Natural killer cell treated with Interleukin-12 subunit alpha and Interleukin-12 subunit beta and Interleukin-15 and Interleukin-18, amount 100 ng/mL, for 72 hours (primary cell): ENCODE measurements around the gene CLASP1. TPM values are rescaled to one million over a fixed set of nuclear protein-coding genes. Genes with fewer than 3 reads are reported as not detected.
"Not testable (repeated sequence)": the region's sequence is repeated elsewhere in the genome, so short reads cannot be mapped to it uniquely, and the experiment has no call there.

Source experiments
- ATAC-seq, 2 donors: fragments of 150-1000 bp; cut with Tn5 transposase in 1 of 2; sonication (Bioruptor Pico), chemical (Tn5 transposase) in 1 of 2; 2 replicates each; pipeline ENCODE4 v1.10.0; 2021
- DNase-seq: peaks from one replicate; pipeline ENCODE4 v3.0.0; 2022; ENCODE audit warnings: low spot score
- H3K27ac Mint-ChIP-seq, 2 donors: 1 replicate in 1 of 2; 2 replicates in 1 of 2; pipeline ENCODE4 v1.8.0; 2022; ENCODE audit warnings: mixed read lengths in 2 of 2, mild to moderate bottlenecking in 1 of 2, moderate library complexity in 1 of 2
- H3K27me3 Mint-ChIP-seq, 2 donors: 1 replicate in 1 of 2; 2 replicates in 1 of 2; pipeline ENCODE4 v1.8.0; 2022; ENCODE audit warnings: mixed read lengths in 2 of 2
- H3K36me3 Mint-ChIP-seq: one replicate; pipeline ENCODE4 v1.8.0; 2022; ENCODE audit warnings: mixed read lengths
- H3K4me1 Mint-ChIP-seq, 2 donors: 1 replicate in 1 of 2; 2 replicates in 1 of 2; pipeline ENCODE4 v1.8.0; 2022; ENCODE audit warnings: low read depth in 2 of 2, mixed read lengths in 2 of 2, mild to moderate bottlenecking in 1 of 2
- H3K4me3 Mint-ChIP-seq: one replicate; pipeline ENCODE4 v1.8.0; 2022; ENCODE audit warnings: mixed read lengths
- H3K9me3 Mint-ChIP-seq: 2 replicates; pipeline ENCODE4 v1.8.0; 2022; ENCODE audit warnings: mixed read lengths
- total RNA-seq, 2 donors: library from RNA; stranded (reverse); gene quantifications; one replicate each; pipeline ENCODE4 v1.2.3, GENCODE V29; 2022

Gene CLASP1
- total RNA-seq = 100 to 1,000 TPM in 1 of 2 donors, 10 to 100 TPM in 1; 88.6 to 121 TPM

DNA sequence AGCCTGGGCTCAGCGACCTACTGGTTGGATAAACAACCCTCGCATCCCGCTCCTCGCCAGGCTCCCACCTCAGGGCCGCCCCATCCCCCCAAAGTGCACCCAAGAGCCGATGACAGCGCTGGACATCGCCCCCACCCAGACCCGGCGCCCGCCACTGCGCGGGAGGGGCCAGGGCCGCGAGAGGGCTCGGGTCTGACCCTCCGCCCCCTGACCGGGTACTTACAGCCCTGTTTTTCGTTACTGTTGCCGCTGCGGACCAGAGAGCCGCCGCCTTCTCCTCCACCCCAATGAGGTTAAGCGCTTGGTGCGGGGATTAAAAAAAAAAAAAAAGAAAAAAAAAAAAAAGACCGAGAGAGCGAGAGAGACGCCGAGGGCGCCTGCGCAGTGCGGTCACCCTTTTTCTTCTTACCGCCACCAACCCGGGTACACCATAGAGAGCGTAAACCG lies at the start of gene CLASP1:
CLASP1 (minus strand) TSS at position 314 of the 447 bp plus-strand sequence. CDS start 43,567 bp downstream, outside the sequence.
- no peaks in the 10 kb centered on the region for H3K27me3 Mint-ChIP-seq
- DNase-seq = no peak
- H3K4me3 Mint-ChIP-seq = peak within 1 kb of the TSS; percentile 96
- H3K9me3 Mint-ChIP-seq = no peaks in the 10 kb centered on the region
- peaks cover 54% of the 10 kb centered on the region in 2 donors for H3K4me1 Mint-ChIP-seq
- H3K36me3 Mint-ChIP-seq = peaks cover 10% of the 10 kb centered on the region
- peak; percentile 57 to 64 for ATAC-seq
- peak within 1 kb of the TSS; percentile 96 to 98 for H3K27ac Mint-ChIP-seq

DNA sequence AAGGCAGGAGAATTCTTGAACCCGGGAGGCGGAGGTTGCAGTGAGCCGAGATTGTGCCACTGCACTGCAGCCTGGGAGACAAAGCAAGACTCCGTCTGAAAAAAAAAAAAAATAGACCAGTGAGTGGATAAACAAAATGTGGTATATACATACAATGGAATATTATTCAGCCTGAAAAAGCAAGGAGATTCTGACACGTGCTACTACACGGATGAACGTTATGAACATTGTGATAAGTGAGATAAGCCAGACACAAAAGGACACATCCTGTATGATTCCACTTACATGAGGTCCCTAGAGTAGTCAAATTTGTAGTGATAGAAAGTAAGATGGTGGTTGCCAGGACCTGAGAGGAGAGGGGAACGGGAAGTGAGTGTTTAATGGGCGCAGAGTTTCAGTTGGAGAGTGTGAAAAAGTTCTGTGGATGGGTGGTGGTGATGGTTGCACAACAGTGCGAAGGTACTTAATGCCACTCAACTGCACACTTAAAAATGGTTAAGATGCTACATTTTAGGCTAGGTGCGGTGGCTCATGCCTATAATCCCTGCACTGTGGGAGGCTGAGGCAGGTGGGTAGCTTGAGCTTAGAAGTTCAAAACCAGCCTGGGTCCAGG lies 49.2 kb upstream of the CLASP1 start:
- Mint-ChIP-seq H3K9me3 (no peaks in the 10 kb centered on the region), H3K4me3 (peak overlapping the region; percentile 69), H3K4me1 (peaks cover 49 to 50% of the 10 kb centered on the region in 2 donors), H3K36me3 (no peaks in the 10 kb centered on the region), H3K27me3 (no peaks in the 10 kb centered on the region), H3K27ac (peak overlapping the region; percentile 96 to 99)
- DNase-seq = peak; percentile 64
- peak in 1 of 2 donors; percentile 60 for ATAC-seq

DNA sequence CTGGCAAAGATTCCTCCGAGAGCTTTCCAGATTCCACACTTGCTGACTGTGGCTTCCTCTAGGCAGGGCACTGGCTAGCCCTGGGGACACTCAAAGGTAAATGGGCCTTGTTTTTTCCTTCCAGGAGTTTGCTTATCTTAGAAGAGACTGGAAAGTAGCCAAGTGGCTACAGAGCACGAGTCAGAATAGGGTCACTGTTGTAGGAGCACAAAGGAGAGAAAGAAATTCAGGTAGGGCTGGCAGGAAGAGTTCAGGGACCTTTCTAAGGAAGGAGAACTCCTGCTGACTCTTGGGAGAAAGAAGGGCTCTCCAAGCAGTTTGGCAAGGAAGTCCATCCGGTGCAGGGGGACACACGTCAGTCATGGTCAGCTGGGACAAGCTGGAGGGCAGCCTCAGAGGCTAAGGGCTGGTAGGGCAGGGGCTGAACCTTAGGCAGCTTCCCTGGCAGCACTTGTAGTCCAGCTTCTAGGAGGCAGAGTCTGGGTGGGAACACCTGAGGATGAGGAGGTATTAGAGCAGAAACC lies 47.9 kb upstream of the CLASP1 start:
- ATAC-seq (no peak), DNase-seq (no peak)
- peaks cover 45% of the 10 kb centered on the region in 2 donors for H3K4me1 Mint-ChIP-seq
- no peaks in the 10 kb centered on the region for H3K36me3 Mint-ChIP-seq
- H3K27me3 Mint-ChIP-seq = no peaks in the 10 kb centered on the region
- peak overlapping the region; percentile 68 to 96 for H3K27ac Mint-ChIP-seq
- H3K9me3 Mint-ChIP-seq = no peaks in the 10 kb centered on the region
- peak overlapping the region; percentile 77 for H3K4me3 Mint-ChIP-seq

DNA sequence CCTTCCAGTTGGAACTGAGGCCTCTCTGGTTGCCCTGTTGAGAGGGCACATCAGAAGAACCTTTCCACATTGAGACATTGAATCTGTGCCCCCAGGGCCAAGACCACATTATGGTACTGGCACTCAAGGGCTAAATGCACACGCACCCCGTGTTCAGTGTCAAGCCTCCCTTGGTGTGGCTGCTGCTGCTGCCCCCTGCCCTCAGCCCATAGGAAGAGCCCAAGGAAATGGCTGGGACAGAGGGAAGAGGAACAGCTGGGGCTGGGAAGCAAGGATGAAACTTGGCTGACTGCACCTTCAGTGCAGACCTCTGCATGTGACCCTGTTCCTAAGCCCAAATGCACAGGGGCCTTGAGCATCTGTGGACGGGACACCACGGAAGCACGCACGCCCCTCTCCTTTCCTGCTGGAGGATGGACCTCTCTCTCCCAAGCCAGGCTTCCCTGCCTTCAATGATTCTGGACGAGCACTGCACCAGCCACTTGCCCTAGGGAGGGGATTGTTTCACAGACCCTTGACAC lies 47.2 kb upstream of the CLASP1 start:
- Mint-ChIP-seq H3K4me3 (no peak overlapping the region), H3K36me3 (no peaks in the 10 kb centered on the region), H3K9me3 (no peaks in the 10 kb centered on the region), H3K27me3 (no peaks in the 10 kb centered on the region), H3K27ac (peak overlapping the region; percentile 68 to 96), H3K4me1 (peaks cover 38% of the 10 kb centered on the region in 2 donors)
- DNase-seq = no peak
- no peak for ATAC-seq

DNA sequence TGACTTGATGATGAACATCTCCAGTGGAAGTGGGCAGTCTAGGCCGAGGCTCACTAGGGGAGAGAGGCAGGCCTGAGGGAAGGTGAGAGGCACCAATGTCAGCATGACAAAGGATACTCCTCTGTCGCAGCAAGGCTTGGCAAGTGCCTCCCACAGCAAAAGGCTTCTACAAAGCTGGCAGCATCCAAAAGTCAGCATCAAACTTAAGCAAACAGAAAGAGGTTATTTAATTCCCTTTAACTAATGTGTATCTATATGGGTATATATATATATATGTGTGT lies 45.8 kb upstream of the CLASP1 start:
- Mint-ChIP-seq H3K4me1 (peaks cover 24 to 25% of the 10 kb centered on the region in 2 donors), H3K36me3 (no peaks in the 10 kb centered on the region), H3K27ac (no peak overlapping the region), H3K4me3 (no peak overlapping the region), H3K27me3 (no peaks in the 10 kb centered on the region), H3K9me3 (no peaks in the 10 kb centered on the region)
- no peak for DNase-seq
- ATAC-seq = no peak

DNA sequence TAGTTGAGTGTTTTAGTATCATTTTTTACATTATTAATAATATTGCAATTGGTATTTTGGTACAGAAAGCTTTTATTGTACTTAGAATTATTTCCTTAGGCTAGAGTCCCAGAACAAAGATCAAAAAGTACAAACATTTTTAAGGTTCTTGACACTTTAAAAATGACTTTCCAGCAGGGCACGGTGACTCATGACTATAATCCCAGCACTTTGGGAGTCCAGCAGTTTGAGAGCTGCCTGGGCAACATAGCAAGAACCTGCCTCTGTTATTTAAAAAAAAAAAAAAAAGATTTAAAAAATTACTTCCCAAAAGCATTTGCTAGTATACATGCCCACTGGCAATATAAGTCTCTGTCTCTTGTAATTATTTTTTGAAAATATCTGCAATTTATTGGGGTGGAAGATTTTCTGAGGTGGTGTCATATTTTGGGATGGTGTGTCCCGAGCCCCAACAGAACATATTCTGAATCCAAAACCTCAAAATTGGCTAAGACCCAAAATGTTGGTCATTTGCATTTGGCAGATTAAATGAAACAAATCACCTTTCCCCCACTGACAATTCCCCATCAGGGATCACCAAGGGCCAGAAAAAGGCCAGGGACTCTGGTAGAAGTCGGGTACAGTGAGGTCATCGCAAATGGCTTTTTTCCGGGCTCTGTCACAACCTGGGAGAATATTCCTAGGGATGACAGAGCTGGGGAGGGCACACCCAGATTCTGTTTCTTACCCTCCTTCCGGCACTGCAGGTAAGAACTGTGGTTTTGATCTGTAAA lies 45.3 kb upstream of the CLASP1 start:
- H3K27me3 Mint-ChIP-seq = no peaks in the 10 kb centered on the region
- peaks cover 19 to 22% of the 10 kb centered on the region in 2 donors for H3K4me1 Mint-ChIP-seq
- no peak overlapping the region for H3K4me3 Mint-ChIP-seq
- H3K36me3 Mint-ChIP-seq = no peaks in the 10 kb centered on the region
- ATAC-seq (no peak), DNase-seq (no peak)
- no peak overlapping the region for H3K27ac Mint-ChIP-seq
- H3K9me3 Mint-ChIP-seq = no peaks in the 10 kb centered on the region

DNA sequence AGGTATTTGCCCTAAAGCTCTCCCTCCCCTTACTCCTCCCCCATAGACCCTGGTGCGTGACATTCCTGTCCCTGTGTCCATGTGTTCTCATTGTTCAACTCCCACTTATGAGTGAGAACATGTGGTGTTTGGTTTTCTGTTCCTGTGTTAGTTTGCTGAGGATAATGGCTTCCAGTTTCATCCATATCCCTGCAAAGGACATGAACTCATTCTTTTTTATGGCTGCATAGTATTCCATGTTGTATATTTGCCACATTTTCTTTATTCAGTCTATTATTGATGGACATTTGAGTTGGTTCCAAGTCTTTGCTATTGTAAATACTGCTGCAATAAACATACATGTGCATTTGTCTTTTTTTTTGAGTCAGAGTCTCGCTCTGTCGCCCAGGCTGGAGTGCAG lies 41.3 kb upstream of the CLASP1 start:
- ATAC-seq, H3K9me3 Mint-ChIP-seq, H3K27me3 Mint-ChIP-seq, H3K4me3 Mint-ChIP-seq, H3K27ac Mint-ChIP-seq, H3K36me3 Mint-ChIP-seq, DNase-seq, H3K4me1 Mint-ChIP-seq: not testable (repeated sequence)

DNA sequence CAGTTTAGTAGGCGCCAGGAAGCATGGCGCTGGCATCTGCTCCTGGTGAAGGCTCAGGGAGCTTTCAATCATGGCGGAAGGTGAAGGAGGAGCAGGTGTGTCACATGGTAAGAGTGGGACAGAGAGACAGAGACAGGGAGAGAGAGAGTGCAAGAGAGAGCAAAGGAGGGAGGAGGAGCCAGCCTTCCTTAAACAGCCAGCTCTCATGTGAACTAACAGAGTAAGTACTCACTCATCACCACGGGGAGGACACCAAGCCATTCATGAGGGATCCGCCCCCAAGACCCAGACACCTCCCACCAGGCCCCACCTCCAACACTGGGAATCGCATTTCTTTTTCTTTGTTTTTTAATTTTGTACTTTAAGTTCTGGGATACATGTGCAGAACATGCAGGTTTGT lies 40.8 kb upstream of the CLASP1 start:
- Mint-ChIP-seq H3K27ac (peak overlapping the region in 1 of 2 donors; percentile 25), H3K27me3 (no peaks in the 10 kb centered on the region)

DNA sequence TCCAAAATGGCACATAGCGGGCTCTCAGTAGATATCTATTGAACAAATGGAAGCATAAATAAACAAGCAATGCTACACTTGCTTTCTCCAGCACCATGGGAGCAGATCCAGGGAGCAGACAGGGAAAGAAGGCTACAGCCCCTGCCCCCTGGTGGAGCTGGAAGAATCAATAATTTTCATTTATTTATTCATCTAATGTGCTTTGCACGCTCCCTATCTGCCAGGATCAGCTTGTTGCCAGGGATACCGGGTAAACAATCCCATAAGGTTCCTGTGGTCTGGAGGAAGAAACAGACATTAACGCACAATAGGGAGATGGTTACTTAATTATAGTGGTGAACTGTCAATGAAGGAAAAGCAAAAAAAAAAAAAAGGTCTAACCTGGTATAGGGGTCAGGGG lies 40.1 kb upstream of the CLASP1 start:
- peak overlapping the region in 1 of 2 donors; percentile 25 for H3K27ac Mint-ChIP-seq
- H3K9me3 Mint-ChIP-seq = peaks cover under 1% of the 10 kb centered on the region
- no peak overlapping the region for H3K4me3 Mint-ChIP-seq
- H3K36me3 Mint-ChIP-seq = peaks cover 2% of the 10 kb centered on the region
- peaks cover 6 to 9% of the 10 kb centered on the region in 2 donors for H3K4me1 Mint-ChIP-seq
- no peaks in the 10 kb centered on the region for H3K27me3 Mint-ChIP-seq
- ATAC-seq (no peak), DNase-seq (no peak)

More for the DNA sequence above, 40.8 kb upstream of the CLASP1 start:
- peaks cover 6 to 9% of the 10 kb centered on the region in 2 donors for H3K4me1 Mint-ChIP-seq
- H3K9me3 Mint-ChIP-seq = no peaks in the 10 kb centered on the region
- no peaks in the 10 kb centered on the region for H3K36me3 Mint-ChIP-seq
- ATAC-seq = no peak
- no peak overlapping the region for H3K4me3 Mint-ChIP-seq
- DNase-seq = no peak

DNA sequence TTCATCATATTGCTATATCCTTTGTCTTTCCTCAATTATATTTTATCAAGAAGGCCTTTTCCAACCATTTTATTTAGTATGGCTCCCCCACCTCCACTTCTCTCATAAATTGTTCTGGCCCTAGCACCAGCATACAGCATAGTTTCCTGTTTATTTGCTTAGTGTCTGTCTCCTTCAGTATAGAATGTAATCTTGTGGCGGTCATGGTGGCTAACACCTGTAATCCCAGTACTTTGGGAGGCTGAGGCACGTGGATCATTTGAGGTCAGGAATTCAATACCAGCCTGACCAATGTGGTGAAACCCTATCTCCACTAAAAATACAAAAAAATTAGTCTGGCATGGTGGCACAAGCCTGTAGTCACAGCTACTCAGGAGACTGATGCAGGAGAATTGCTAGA lies 39.6 kb upstream of the CLASP1 start:
- Mint-ChIP-seq H3K4me3 (no peak overlapping the region), H3K27me3 (no peaks in the 10 kb centered on the region), H3K4me1 (peaks cover 6 to 9% of the 10 kb centered on the region in 2 donors), H3K27ac (peak overlapping the region in 1 of 2 donors; percentile 24), H3K9me3 (peaks cover 6% of the 10 kb centered on the region), H3K36me3 (peaks cover 7% of the 10 kb centered on the region)
- DNase-seq = no peak
- peak in 1 of 2 donors; percentile 76 for ATAC-seq

DNA sequence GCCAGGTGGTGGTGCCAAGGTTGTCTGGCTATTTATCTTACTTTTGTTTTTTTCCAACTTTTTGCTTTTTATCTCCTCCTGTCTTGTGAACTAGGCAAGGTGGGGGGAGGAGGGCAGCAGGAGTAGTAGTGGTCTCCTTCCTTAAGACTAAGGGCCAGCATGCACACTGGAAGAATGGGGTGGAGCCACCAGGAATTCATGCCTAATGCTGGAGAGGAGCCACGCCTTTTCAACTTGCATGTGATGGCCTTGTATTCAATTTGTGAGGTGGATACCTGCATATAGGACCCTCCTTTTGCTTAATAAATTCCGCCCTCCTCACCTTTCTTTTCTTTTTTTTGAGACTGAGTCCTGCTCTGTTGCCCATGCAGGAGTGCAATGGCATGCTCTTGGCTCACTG lies 37.6 kb upstream of the CLASP1 start:
- Mint-ChIP-seq H3K27me3 (no peaks in the 10 kb centered on the region), H3K4me3 (no peak overlapping the region), H3K27ac (no peak overlapping the region), H3K36me3 (peaks cover 18% of the 10 kb centered on the region), H3K9me3 (peaks cover 11% of the 10 kb centered on the region), H3K4me1 (peaks cover 6 to 9% of the 10 kb centered on the region in 2 donors)
- ATAC-seq = no peak
- DNase-seq = no peak

DNA sequence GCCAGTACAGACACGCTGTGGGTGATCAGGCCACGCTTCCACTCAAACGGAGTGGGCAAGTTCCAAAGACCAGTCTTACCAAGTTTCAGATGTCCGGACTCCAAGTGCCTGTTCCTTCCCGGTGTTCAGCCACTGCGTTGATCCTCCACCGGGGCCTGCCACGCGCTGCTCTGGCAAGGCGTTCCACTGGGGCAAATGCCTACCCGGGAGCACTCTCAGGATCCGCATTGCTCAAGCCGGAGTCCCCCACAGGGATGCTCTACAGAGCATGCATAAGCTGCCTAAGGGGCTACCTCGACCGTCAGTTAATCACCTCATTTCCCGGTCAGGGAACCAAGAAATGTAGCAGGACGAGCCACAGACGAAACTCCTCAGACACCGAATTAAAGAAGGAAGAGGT lies 37.0 kb upstream of the CLASP1 start:
- Mint-ChIP-seq H3K9me3 (peaks cover 11% of the 10 kb centered on the region), H3K27me3 (no peaks in the 10 kb centered on the region), H3K36me3 (peaks cover 22% of the 10 kb centered on the region), H3K4me1 (peaks cover 6 to 9% of the 10 kb centered on the region in 2 donors), H3K27ac (no peak overlapping the region), H3K4me3 (no peak overlapping the region)
- no peak for DNase-seq
- ATAC-seq = no peak

DNA sequence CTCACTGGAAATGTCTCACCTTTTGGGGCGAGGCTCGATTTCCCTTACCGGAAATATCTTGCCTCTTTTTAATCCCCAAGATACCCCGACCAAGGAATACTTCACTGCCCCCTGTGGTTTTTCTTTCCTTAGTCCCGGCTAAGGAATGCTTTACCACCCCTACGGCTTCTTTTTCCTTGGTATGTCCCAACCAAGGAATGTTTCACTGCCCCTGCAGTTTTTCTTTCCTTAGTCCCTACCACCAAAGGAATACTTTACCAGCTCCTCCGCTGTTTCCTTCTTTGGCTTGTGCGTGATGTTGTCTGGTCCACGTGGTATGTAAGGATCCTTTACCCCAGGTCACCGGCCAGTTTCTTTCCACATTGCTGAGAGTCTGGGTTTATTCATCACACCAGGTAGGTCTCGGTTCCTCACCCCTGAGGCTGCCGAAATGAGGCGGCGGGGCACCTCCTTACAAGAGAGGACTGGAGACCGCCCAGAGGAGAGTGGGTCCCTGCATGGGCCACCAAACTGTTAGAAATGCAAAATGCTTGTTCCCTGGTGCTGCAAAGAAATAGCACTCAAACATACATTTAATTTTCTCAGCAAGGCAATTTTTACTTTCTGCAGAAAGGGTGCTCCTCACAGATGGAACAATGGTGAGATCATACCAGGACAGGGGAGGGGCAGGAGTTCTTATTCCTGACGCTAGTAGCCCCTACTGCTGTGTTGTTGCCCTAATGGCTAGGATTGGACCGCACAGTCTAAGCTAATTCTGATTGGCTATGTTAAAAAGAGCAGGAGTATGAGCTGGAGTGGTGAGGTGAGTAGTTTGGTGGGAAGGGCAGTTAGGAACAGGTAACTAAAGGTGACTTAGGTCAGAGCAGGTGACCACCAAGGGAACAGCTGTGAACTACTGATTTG lies 33.4 kb upstream of the CLASP1 start:
- H3K27ac Mint-ChIP-seq = no peak overlapping the region
- no peak overlapping the region for H3K4me3 Mint-ChIP-seq
- H3K27me3 Mint-ChIP-seq = no peaks in the 10 kb centered on the region
- DNase-seq = no peak
- peaks cover 0 to 5% of the 10 kb centered on the region in 2 donors for H3K4me1 Mint-ChIP-seq
- no peak for ATAC-seq
- peaks cover 11% of the 10 kb centered on the region for H3K9me3 Mint-ChIP-seq
- H3K36me3 Mint-ChIP-seq = peaks cover 26% of the 10 kb centered on the region
